GM12878 (cell line): Measurements from ENCODE around the gene PIP5K1A. TPM values are rescaled to one million over a fixed set of nuclear protein-coding genes. Genes with fewer than 3 reads are reported as not detected.

Source experiments
- ASH2L ChIP-seq: fragments of 300-600, 200-600 bp; sonication (generic); IDR thresholded peaks from 2 replicates; pipeline ENCODE4 v1.6.1; 2017; ENCODE audit warnings: low read depth, mild to moderate bottlenecking, borderline replicate concordance
- BCL11A ChIP-seq: IDR thresholded peaks from 2 replicates; pipeline ENCODE4 v1.6.1; 2011; ENCODE audit warnings: low read depth, low read length
- CBFB ChIP-seq: IDR thresholded peaks from 2 replicates; pipeline ENCODE4 v1.6.1; 2016; ENCODE audit warnings: antibody characterized with exemption, low read depth
- CBX5 ChIP-seq: sonication (generic); IDR thresholded peaks from 2 replicates; pipeline ENCODE4 v1.6.1; 2016; ENCODE audit warnings: low read depth, moderate library complexity, mild to moderate bottlenecking, inconsistent platforms
- EED ChIP-seq: sonication (generic); IDR thresholded peaks from 2 replicates; pipeline ENCODE4 v1.6.1; 2016; ENCODE audit warnings: antibody characterized with exemption, low read depth
- ETV6 ChIP-seq, 2 experiments: fragments of 450-650 bp in 1 of 2; IDR thresholded peaks in 1 of 2; conservative IDR thresholded peaks in 1 of 2; 2 replicates each; pipeline ENCODE4 v1.6.1; 2014; ENCODE audit warnings: antibody characterized with exemption in 1 of 2, borderline replicate concordance in 1 of 2, low read depth in 1 of 2, mild to moderate bottlenecking in 1 of 2, moderate library complexity in 1 of 2
- FOXK2 ChIP-seq: fragments of 450-650 bp; IDR thresholded peaks from 2 replicates; pipeline ENCODE4 v1.6.1; 2017; ENCODE audit warnings: mild to moderate bottlenecking, moderate library complexity
- GATAD2B ChIP-seq: fragments of 450-650 bp; conservative IDR thresholded peaks from 2 replicates; pipeline ENCODE4 v1.6.1; 2017; ENCODE audit warnings: low read depth, mild to moderate bottlenecking, moderate library complexity
- HDAC2 ChIP-seq: fragments of 200-600 bp; sonication (generic); IDR thresholded peaks from 2 replicates; pipeline ENCODE4 v1.6.1; 2017
- IRF4 ChIP-seq: IDR thresholded peaks from 2 replicates; pipeline ENCODE4 v1.6.1; 2011; ENCODE audit warnings: low read depth, low read length
- MLLT1 ChIP-seq: fragments of 450-650 bp; IDR thresholded peaks from 2 replicates; pipeline ENCODE4 v1.6.1; 2016; ENCODE audit warnings: mild to moderate bottlenecking
- MYB ChIP-seq: fragments of 150-350 bp; IDR thresholded peaks from 2 replicates; pipeline ENCODE4 v1.6.1; 2014; ENCODE audit warnings: mild to moderate bottlenecking, low read depth, low read length, borderline replicate concordance
- NBN ChIP-seq: fragments of 450-650 bp; IDR thresholded peaks from 2 replicates; pipeline ENCODE4 v1.6.1; 2016
- NR2C2 ChIP-seq: IDR thresholded peaks from 2 replicates; pipeline ENCODE4 v1.6.1; 2011; ENCODE audit warnings: borderline replicate concordance, low read depth; ENCODE audit not compliant: control insufficient read depth, insufficient read length
- POLR2AphosphoS5 ChIP-seq: IDR thresholded peaks from 2 replicates; pipeline ENCODE4 v1.6.1; 2011; ENCODE audit warnings: mild to moderate bottlenecking, low read length, inconsistent platforms
- RAD21 ChIP-seq: IDR thresholded peaks from 2 replicates; pipeline ENCODE4 v1.6.1; 2011; ENCODE audit warnings: mild to moderate bottlenecking, low read depth, low read length, moderate library complexity; ENCODE audit not compliant: insufficient read depth
- RBBP5 ChIP-seq: fragments of 200-600 bp; sonication (generic); conservative IDR thresholded peaks from 2 replicates; pipeline ENCODE4 v1.6.1; 2016
- RELB ChIP-seq: fragments of 450-650 bp; IDR thresholded peaks from 2 replicates; pipeline ENCODE4 v1.6.1; 2017; ENCODE audit warnings: low read depth, mild to moderate bottlenecking, moderate library complexity
- SIN3A ChIP-seq: IDR thresholded peaks from 2 replicates; pipeline ENCODE4 v1.6.1; 2012; ENCODE audit warnings: low read depth, low read length, improper control_type of control experiment
- SPI1 ChIP-seq: IDR thresholded peaks from 2 replicates; pipeline ENCODE4 v1.6.1; 2011; ENCODE audit warnings: low read depth, mild to moderate bottlenecking, low read length, moderate library complexity, borderline replicate concordance; ENCODE audit not compliant: insufficient read depth
- STAT1 ChIP-seq: fragments of 450-650 bp; conservative IDR thresholded peaks from 2 replicates; pipeline ENCODE4 v1.6.1; 2014; ENCODE audit warnings: antibody characterized with exemption, mild to moderate bottlenecking
- STAT3 ChIP-seq: IDR thresholded peaks from 2 replicates; pipeline ENCODE4 v1.6.1; 2011; ENCODE audit warnings: low read depth, low read length, improper control_type of control experiment
- YY1 ChIP-seq: IDR thresholded peaks from 2 replicates; pipeline ENCODE4 v1.6.1; 2011; ENCODE audit warnings: low read depth, mild to moderate bottlenecking, low read length
- ZSCAN29 ChIP-seq: fragments of 450-650 bp; IDR thresholded peaks from 2 replicates; pipeline ENCODE4 v1.6.1; 2017; ENCODE audit warnings: mild to moderate bottlenecking, moderate library complexity
- ZZZ3 ChIP-seq: IDR thresholded peaks from 2 replicates; pipeline ENCODE4 v1.6.1; 2011; ENCODE audit warnings: low read depth; ENCODE audit not compliant: control insufficient read depth, insufficient read length
- polyA plus RNA-seq, 11 experiments: library from polyadenylated mRNA; depleted of rRNA in 4 of 11; unstranded in 6 of 11; stranded (reverse) in 5 of 11; fragments of >200 nt; fragmentation: Nextera tagmentation in 4 of 11; fragmentation: Illumina TruSeq in 1 of 11; extraction: Ambion mirVana in 4 of 11; extraction: Trizol in 1 of 11; gene quantifications; 1 replicate in 1 of 11; 2 replicates in 10 of 11; pipeline versions ENCODE4 v1.2.1 to v1.2.3, GENCODE V29; 2011 to 2016; ENCODE audit warnings: inconsistent platforms in 2 of 11, missing spikeins in 2 of 11, low read depth in 1 of 11
- total RNA-seq, 4 experiments: library from RNA; depleted of rRNA in 3 of 4; stranded (reverse); fragments of >200 nt in 3 of 4; fragmentation: Illumina TruSeq in 1 of 4; extraction: Trizol in 1 of 4; gene quantifications; 2 replicates each; pipeline versions ENCODE4 v1.2.1 to v1.2.3, GENCODE V29; 2013 to 2021
- TF ChIP-seq, protein P1 (sequence below): fragments of 150-350 bp; IDR thresholded peaks from 2 replicates; pipeline ENCODE4 v1.6.1; 2014; ENCODE audit warnings: mild to moderate bottlenecking, low read depth, low read length

The PIP5K1A gene
- total and polyA plus RNA-seq, 10 of the 15 experiments (the other 5 are each of a cell fraction or from before 2014, with no cell fraction given), result 4.5 to 114 (median 51.5) TPM

- TF ChIP-seq EED (peak; percentile 78; the same call in 1 of the 2 replicates), POLR2AphosphoS5 (peak; percentile 72; the same call in 1 of the 2 replicates), MLLT1 (0 out of 2 replicates have a peak, but pooled peaks have one; percentile 42), SPI1 (no peak), HDAC2 (no peak), NBN (peak; percentile 53; the same call in 1 of the 2 replicates), ETV6 (conservative IDR thresholded peaks at IDR 0.05 in 1 of 2, IDR thresholded peaks at IDR 0.05 in 1 of 2; ENCODE audit: borderline replicate concordance in 1 of 2, low read depth in 1 of 2) (peak in 1 of 2 experiments; percentile 45; a peak in 2 of 4 replicates), RBBP5 (no peak), ZSCAN29 (no peak), ZZZ3 (no peak), ASH2L (no peak), STAT1 (no peak), MYB (no peak), CBFB (peak; percentile 86), GATAD2B (0 out of 2 replicates have a peak, but pooled peaks have one; percentile 9), YY1 (peak; percentile 60; the same call in 1 of the 2 replicates), STAT3 (no peak), RELB (peak; percentile 67), NR2C2 (no peak), SIN3A (no peak), IRF4 (no peak), BCL11A (no peak), CBX5 (no peak), RAD21 (no peak), FOXK2 (no peak)
- TF ChIP-seq, protein P1, sequence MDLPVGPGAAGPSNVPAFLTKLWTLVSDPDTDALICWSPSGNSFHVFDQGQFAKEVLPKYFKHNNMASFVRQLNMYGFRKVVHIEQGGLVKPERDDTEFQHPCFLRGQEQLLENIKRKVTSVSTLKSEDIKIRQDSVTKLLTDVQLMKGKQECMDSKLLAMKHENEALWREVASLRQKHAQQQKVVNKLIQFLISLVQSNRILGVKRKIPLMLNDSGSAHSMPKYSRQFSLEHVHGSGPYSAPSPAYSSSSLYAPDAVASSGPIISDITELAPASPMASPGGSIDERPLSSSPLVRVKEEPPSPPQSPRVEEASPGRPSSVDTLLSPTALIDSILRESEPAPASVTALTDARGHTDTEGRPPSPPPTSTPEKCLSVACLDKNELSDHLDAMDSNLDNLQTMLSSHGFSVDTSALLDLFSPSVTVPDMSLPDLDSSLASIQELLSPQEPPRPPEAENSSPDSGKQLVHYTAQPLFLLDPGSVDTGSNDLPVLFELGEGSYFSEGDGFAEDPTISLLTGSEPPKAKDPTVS, result no peak
These were observed 41.3 kb upstream of the PIP5K1A start (continued) for GRCh38 chr1:151157067-151157531.
